Lung (tissue), 12 donors: ENCODE results near the gene RSPO3. TPM values are rescaled to one million over a fixed set of nuclear protein-coding genes. Genes with fewer than 3 reads are reported as not detected.

Source experiments
- ATAC-seq: fragments of 200-7000 bp; cut with Tn5 transposase; one replicate; pipeline ENCODE4 v1.9.1; 2020; ENCODE audit warnings: moderate number of reproducible peaks; ENCODE audit not compliant: insufficient read depth, low FRiP score
- DNase-seq, 3 donors: peaks; one replicate each; pipeline ENCODE4 v3.0.0-alpha.2; 2013 to 2017
- H3K27ac ChIP-seq, 2 donors: one replicate each; pipeline ENCODE4 v1.5.1; 2013; ENCODE audit warnings: mild to moderate bottlenecking in 2 of 2, moderate library complexity in 2 of 2, control low read depth in 1 of 2, inconsistent platforms in 1 of 2, low read depth in 1 of 2, low read length in 1 of 2
- H3K27me3 ChIP-seq, 3 donors: one replicate each; pipeline ENCODE4 v1.5.1; 2013; ENCODE audit warnings: low read length in 2 of 3; ENCODE audit not compliant: control insufficient read depth in 3 of 3, insufficient read depth in 3 of 3
- H3K36me3 ChIP-seq, 4 donors: one replicate each; pipeline ENCODE4 v1.5.1; 2013; ENCODE audit warnings: low read length in 4 of 4, mild to moderate bottlenecking in 1 of 4, moderate library complexity in 1 of 4; ENCODE audit not compliant: control insufficient read depth in 4 of 4, insufficient read depth in 4 of 4
- H3K4me1 ChIP-seq, 5 donors: one replicate each; pipeline ENCODE4 v1.5.1; 2013; ENCODE audit warnings: low read length in 5 of 5, mild to moderate bottlenecking in 2 of 5, moderate library complexity in 1 of 5; ENCODE audit not compliant: control insufficient read depth in 5 of 5, insufficient read depth in 5 of 5
- H3K4me3 ChIP-seq: one replicate; pipeline ENCODE4 v1.5.1; 2013; ENCODE audit warnings: mild to moderate bottlenecking, control low read depth, moderate library complexity
- H3K9ac ChIP-seq, 2 donors: one replicate each; pipeline ENCODE4 v1.5.1; 2013; ENCODE audit warnings: low read length in 2 of 2, control low read depth in 1 of 2; ENCODE audit not compliant: insufficient read depth in 1 of 2
- H3K9me3 ChIP-seq, 4 donors: one replicate each; pipeline ENCODE4 v1.5.1; 2013; ENCODE audit warnings: low read length in 3 of 4, mild to moderate bottlenecking in 1 of 4, moderate library complexity in 1 of 4; ENCODE audit not compliant: control insufficient read depth in 4 of 4, insufficient read depth in 3 of 4
- CTCF ChIP-seq: IDR thresholded peaks from 2 replicates; pipeline ENCODE4 v1.5.1; 2012; ENCODE audit warnings: mild to moderate bottlenecking; ENCODE audit errors: control extremely low read depth, extremely low read depth
- WGBS, 2 donors: extraction: QIAGEN DNeasy Blood & Tissue Kit; methylation state at CpG; one replicate each; pipeline ENCODE4 v1.1.7; 2013; 5-methylcytosine and 5-hydroxymethylcytosine counted together
- polyA plus RNA-seq, 2 donors: library from polyadenylated mRNA; stranded (reverse); fragments of 200-250 nt; gene quantifications; one replicate each; pipeline ENCODE4 v1.2.1, GENCODE V29; 2013
- total RNA-seq, 2 donors: library from RNA; depleted of rRNA in 1 of 2; stranded (reverse); fragments of >200 nt in 1 of 2; gene quantifications; one replicate each; pipeline ENCODE4 v1.2.1, GENCODE V29; 2014 to 2021
- donor health status: control.
- donor health status: control.
- donor health status: Bipolar disorder and iron deficiency.
- donor health status: healthy.
- donor health status: DM: yes; HTN: yes; CAD: no.

RSPO3 gene
- total and polyA plus RNA-seq, 4 donors, result 0.88 to 5.9 (median 4.6) TPM

GRCh38 chr6:127085181-127085580 is 33.3 kb upstream of the RSPO3 start:
- no peak overlapping the region for H3K4me3 ChIP-seq
- ATAC-seq, result no peak
- no peaks in the 10 kb centered on the region for H3K27me3 ChIP-seq
- no peak overlapping the region for H3K9ac ChIP-seq
- peak; percentile 55 to 94 (median 89) for DNase-seq
- H3K4me1 ChIP-seq, result peaks cover 0 to 29% (median 0%) of the 10 kb centered on the region in 5 donors
- no peaks in the 10 kb centered on the region for H3K9me3 ChIP-seq
- no peak overlapping the region for H3K27ac ChIP-seq
- no peak for TF ChIP-seq CTCF
- 82 to 87% methylated on average over 3 of the region's 3 CpGs for WGBS, 2 donors
- H3K36me3 ChIP-seq, result no peaks in the 10 kb centered on the region

GRCh38 chr6:127090051-127090450 is 28.4 kb upstream of the RSPO3 start:
- Histone ChIP-seq H3K4me1 (peaks cover 0 to 20% (median 0%) of the 10 kb centered on the region in 5 donors), H3K9ac (no peak overlapping the region), H3K27ac (no peak overlapping the region), H3K4me3 (no peak overlapping the region), H3K36me3 (no peaks in the 10 kb centered on the region), H3K27me3 (no peaks in the 10 kb centered on the region), H3K9me3 (no peaks in the 10 kb centered on the region)
- no peak for DNase-seq
- no peak for ATAC-seq
- 48 to 69% methylated on average over 1 of the region's 1 CpG for WGBS, 2 donors
- no peak for TF ChIP-seq CTCF

GRCh38 chr6:127092466-127092865 is 26.0 kb upstream of the RSPO3 start:
- no peak for DNase-seq
- no peaks in the 10 kb centered on the region for H3K27me3 ChIP-seq

More at GRCh38 chr6:127092466-127092865, 26.0 kb upstream of the RSPO3 start:
- Histone ChIP-seq H3K27ac (no peak overlapping the region), H3K4me3 (no peak overlapping the region), H3K4me1 (peaks cover 0 to 7% (median 0%) of the 10 kb centered on the region in 5 donors), H3K36me3 (no peaks in the 10 kb centered on the region), H3K9me3 (no peaks in the 10 kb centered on the region), H3K9ac (no peak overlapping the region)
- ATAC-seq, result no peak
- no peak for TF ChIP-seq CTCF
- 73 to 81% methylated on average over 3 of the region's 3 CpGs for whole genome bisulfite sequencing, 2 donors
